HepG2 (cell line): ENCODE results near the gene KPNA3. TPM values are rescaled to one million over a fixed set of nuclear protein-coding genes. Genes with fewer than 3 reads are reported as not detected.

Source experiments
- LCORL ChIP-seq, 2 experiments: fragments of 450-650 bp in 1 of 2; sonication (generic) in 1 of 2; formaldehyde crosslinking in 1 of 2; IDR thresholded peaks; 2 replicates each; pipeline versions ENCODE4 v1.5.0 to v1.6.1; 2017 to 2020; ENCODE audit warnings: antibody characterized with exemption in 1 of 2, missing genetic modification reagents in 1 of 2
- ONECUT2 ChIP-seq: sonication (generic); formaldehyde crosslinking; IDR thresholded peaks from 2 replicates; pipeline ENCODE4 v1.4.0; 2020; ENCODE audit warnings: missing genetic modification reagents
- ZBTB42 ChIP-seq: sonication (generic); formaldehyde crosslinking; IDR thresholded peaks from 2 replicates; pipeline ENCODE4 v1.5.0; 2020; ENCODE audit warnings: mild to moderate bottlenecking, missing genetic modification reagents
- ZFX ChIP-seq: sonication (generic); formaldehyde crosslinking; IDR thresholded peaks from 2 replicates; pipeline ENCODE4 v1.4.0; 2020; ENCODE audit warnings: mild to moderate bottlenecking, low read depth, missing genetic modification reagents, moderate library complexity
- ZNF292 ChIP-seq: sonication (generic); formaldehyde crosslinking; IDR thresholded peaks from 2 replicates; pipeline ENCODE4 v1.8.1; 2022; ENCODE audit warnings: mild to moderate bottlenecking, low read depth, missing genetic modification reagents, borderline replicate concordance
- ZNF883 ChIP-seq: sonication (generic); formaldehyde crosslinking; IDR thresholded peaks from 2 replicates; pipeline ENCODE4 v1.5.1; 2020; ENCODE audit warnings: mild to moderate bottlenecking, missing genetic modification reagents; ENCODE audit errors: not compliant biosample characterization
- polyA plus RNA-seq, 8 experiments: library from polyadenylated mRNA; depleted of rRNA in 3 of 8; stranded (reverse) in 7 of 8; unstranded in 1 of 8; fragments of >200 nt; fragmentation: Illumina TruSeq in 4 of 8; extraction: Trizol in 4 of 8; gene quantifications; 2 replicates each; pipeline versions ENCODE4 v1.2.1 to v1.2.3, GENCODE V29; 2011 to 2016; ENCODE audit warnings: low read depth in 4 of 8, missing spikeins in 1 of 8, mixed read lengths in 1 of 8; ENCODE audit not compliant: insufficient read depth in 1 of 8
- total RNA-seq, 5 experiments: library from RNA; depleted of rRNA; stranded (reverse); fragments of >200 nt; fragmentation: Illumina TruSeq; extraction: Trizol; gene quantifications; 2 replicates each; pipeline ENCODE4 v1.2.3, GENCODE V29; 2016; ENCODE audit warnings: low read depth in 1 of 5
- TF ChIP-seq, protein P1 (sequence below): sonication (generic); formaldehyde crosslinking; IDR thresholded peaks from 2 replicates; pipeline ENCODE4 v1.5.1; 2020; ENCODE audit warnings: mild to moderate bottlenecking, missing genetic modification reagents, moderate library complexity
- TF ChIP-seq, protein P2 (sequence below): sonication (generic); formaldehyde crosslinking; IDR thresholded peaks from 2 replicates; pipeline ENCODE4 v1.5.0; 2020; ENCODE audit warnings: mild to moderate bottlenecking, missing genetic modification reagents, moderate library complexity
- TF ChIP-seq, protein P3 (sequence below): sonication (generic); formaldehyde crosslinking; IDR thresholded peaks from 2 replicates; pipeline ENCODE4 v1.4.0; 2020; ENCODE audit warnings: missing genetic modification reagents

KPNA3 gene
- total and polyA plus RNA-seq, 2 of the 13 experiments (the other 11 are each of a cell fraction or from before 2014, with no cell fraction given) = 13.0 to 28.9 TPM

DNA sequence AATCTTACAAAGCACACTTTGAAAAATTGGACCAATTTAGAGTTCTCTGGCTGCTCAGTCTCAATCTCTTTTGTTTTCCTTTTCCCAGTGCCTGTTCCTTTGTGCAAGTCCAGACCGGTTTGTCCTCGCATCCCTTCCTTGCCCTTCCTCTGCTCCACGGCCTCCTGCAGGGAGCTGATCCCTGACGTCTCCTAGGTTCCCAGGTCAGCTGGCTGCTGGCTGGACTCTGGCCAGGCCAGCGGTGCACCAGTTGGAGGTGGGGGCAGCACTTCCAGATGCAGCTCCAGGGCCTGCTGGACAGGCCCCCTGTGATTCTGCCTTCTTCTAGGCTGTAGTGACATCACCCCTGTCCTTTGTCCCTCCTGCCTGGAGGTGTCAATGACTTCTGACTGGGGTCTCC, 44.0 kb upstream of the KPNA3 start (continued):
- TF ChIP-seq ZNF883 (CRISPR knock-in tag) (no peak), ZFX (CRISPR knock-in tag) (peak; percentile 49; the same call in 1 of the 2 replicates), ZBTB42 (0 out of 2 replicates have a peak, but pooled peaks have one; percentile 45), LCORL (IDR thresholded peaks at IDR 0.05) (no peak), LCORL (CRISPR knock-in tag; IDR thresholded peaks at IDR 0.05) (0 out of 2 replicates have a peak, but pooled peaks have one; percentile 33), ZNF292 (CRISPR knock-in tag) (peak; percentile 82; the same call in 1 of the 2 replicates), ONECUT2 (no peak)
- TF ChIP-seq, protein P1, sequence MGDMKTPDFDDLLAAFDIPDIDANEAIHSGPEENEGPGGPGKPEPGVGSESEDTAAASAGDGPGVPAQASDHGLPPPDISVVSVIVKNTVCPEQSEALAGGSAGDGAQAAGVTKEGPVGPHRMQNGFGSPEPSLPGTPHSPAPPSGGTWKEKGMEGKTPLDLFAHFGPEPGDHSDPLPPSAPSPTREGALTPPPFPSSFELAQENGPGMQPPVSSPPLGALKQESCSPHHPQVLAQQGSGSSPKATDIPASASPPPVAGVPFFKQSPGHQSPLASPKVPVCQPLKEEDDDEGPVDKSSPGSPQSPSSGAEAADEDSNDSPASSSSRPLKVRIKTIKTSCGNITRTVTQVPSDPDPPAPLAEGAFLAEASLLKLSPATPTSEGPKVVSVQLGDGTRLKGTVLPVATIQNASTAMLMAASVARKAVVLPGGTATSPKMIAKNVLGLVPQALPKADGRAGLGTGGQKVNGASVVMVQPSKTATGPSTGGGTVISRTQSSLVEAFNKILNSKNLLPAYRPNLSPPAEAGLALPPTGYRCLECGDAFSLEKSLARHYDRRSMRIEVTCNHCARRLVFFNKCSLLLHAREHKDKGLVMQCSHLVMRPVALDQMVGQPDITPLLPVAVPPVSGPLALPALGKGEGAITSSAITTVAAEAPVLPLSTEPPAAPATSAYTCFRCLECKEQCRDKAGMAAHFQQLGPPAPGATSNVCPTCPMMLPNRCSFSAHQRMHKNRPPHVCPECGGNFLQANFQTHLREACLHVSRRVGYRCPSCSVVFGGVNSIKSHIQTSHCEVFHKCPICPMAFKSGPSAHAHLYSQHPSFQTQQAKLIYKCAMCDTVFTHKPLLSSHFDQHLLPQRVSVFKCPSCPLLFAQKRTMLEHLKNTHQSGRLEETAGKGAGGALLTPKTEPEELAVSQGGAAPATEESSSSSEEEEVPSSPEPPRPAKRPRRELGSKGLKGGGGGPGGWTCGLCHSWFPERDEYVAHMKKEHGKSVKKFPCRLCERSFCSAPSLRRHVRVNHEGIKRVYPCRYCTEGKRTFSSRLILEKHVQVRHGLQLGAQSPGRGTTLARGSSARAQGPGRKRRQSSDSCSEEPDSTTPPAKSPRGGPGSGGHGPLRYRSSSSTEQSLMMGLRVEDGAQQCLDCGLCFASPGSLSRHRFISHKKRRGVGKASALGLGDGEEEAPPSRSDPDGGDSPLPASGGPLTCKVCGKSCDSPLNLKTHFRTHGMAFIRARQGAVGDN = peak; percentile 70
- TF ChIP-seq, protein P2, sequence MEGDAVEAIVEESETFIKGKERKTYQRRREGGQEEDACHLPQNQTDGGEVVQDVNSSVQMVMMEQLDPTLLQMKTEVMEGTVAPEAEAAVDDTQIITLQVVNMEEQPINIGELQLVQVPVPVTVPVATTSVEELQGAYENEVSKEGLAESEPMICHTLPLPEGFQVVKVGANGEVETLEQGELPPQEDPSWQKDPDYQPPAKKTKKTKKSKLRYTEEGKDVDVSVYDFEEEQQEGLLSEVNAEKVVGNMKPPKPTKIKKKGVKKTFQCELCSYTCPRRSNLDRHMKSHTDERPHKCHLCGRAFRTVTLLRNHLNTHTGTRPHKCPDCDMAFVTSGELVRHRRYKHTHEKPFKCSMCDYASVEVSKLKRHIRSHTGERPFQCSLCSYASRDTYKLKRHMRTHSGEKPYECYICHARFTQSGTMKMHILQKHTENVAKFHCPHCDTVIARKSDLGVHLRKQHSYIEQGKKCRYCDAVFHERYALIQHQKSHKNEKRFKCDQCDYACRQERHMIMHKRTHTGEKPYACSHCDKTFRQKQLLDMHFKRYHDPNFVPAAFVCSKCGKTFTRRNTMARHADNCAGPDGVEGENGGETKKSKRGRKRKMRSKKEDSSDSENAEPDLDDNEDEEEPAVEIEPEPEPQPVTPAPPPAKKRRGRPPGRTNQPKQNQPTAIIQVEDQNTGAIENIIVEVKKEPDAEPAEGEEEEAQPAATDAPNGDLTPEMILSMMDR (CRISPR knock-in tag) = peak; percentile 31; the same call in 1 of the 2 replicates
- TF ChIP-seq, protein P3, sequence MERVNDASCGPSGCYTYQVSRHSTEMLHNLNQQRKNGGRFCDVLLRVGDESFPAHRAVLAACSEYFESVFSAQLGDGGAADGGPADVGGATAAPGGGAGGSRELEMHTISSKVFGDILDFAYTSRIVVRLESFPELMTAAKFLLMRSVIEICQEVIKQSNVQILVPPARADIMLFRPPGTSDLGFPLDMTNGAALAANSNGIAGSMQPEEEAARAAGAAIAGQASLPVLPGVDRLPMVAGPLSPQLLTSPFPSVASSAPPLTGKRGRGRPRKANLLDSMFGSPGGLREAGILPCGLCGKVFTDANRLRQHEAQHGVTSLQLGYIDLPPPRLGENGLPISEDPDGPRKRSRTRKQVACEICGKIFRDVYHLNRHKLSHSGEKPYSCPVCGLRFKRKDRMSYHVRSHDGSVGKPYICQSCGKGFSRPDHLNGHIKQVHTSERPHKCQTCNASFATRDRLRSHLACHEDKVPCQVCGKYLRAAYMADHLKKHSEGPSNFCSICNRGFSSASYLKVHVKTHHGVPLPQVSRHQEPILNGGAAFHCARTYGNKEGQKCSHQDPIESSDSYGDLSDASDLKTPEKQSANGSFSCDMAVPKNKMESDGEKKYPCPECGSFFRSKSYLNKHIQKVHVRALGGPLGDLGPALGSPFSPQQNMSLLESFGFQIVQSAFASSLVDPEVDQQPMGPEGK = peak; percentile 73
